ENCODE measurements around the gene KRTAP7-1. TPM values are rescaled to one million over a fixed set of nuclear protein-coding genes. Genes with fewer than 3 reads are reported as not detected.

Gene KRTAP7-1
- total RNA-seq, 1 donor: not detected

DNA sequence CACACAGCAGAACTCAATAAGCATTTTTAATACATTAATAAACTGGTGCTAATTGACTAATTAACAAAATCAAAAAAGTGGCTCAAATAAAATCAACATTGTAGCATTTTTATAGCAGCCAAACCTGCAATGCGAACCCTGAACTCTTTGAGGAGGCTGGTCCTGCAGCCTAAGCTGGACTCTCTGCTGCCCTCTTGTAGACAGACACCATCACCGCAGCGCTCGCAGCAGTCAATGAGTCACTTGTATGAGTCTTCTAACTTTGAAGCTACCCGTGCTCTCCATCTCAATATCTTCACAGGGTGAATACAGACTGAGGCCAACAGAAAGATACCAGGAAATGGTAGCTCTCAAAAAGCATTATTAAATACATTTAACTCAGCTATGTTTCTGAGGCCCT lies 9.7 kb upstream of the KRTAP7-1 start:
- DNase-seq (ENCODE audit: insufficient read length, low spot score, missing footprints): peak; percentile 30
- H3K27me3 ChIP-seq (ENCODE audit: insufficient read depth, low read length): no peaks in the 10 kb centered on the region
- H3K36me3 ChIP-seq (ENCODE audit: insufficient read depth, low read length): no peaks in the 10 kb centered on the region
- H3K4me3 ChIP-seq (ENCODE audit: insufficient read depth, low read length): no peak overlapping the region
- no peaks in the 10 kb centered on the region for H3K9me3 ChIP-seq (ENCODE audit: low read depth, low read length)
- no peaks in the 10 kb centered on the region for H3K79me2 ChIP-seq (ENCODE audit: insufficient read depth, low read length)
- no peaks in the 10 kb centered on the region for H3K4me1 ChIP-seq (ENCODE audit: insufficient read depth, low read length)
- TF ChIP-seq, protein P1, sequence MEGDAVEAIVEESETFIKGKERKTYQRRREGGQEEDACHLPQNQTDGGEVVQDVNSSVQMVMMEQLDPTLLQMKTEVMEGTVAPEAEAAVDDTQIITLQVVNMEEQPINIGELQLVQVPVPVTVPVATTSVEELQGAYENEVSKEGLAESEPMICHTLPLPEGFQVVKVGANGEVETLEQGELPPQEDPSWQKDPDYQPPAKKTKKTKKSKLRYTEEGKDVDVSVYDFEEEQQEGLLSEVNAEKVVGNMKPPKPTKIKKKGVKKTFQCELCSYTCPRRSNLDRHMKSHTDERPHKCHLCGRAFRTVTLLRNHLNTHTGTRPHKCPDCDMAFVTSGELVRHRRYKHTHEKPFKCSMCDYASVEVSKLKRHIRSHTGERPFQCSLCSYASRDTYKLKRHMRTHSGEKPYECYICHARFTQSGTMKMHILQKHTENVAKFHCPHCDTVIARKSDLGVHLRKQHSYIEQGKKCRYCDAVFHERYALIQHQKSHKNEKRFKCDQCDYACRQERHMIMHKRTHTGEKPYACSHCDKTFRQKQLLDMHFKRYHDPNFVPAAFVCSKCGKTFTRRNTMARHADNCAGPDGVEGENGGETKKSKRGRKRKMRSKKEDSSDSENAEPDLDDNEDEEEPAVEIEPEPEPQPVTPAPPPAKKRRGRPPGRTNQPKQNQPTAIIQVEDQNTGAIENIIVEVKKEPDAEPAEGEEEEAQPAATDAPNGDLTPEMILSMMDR (IDR thresholded peaks at IDR 0.05; ENCODE audit: extremely low read depth, low read depth, low read length): no peak
- H3K27ac ChIP-seq (ENCODE audit: low read depth, low read length): no peak overlapping the region
- H3K4me2 ChIP-seq (ENCODE audit: insufficient read depth, low read length): no peak overlapping the region
- no peaks in the 10 kb centered on the region for H4K20me1 ChIP-seq (ENCODE audit: insufficient read depth, low read length)
- no peak overlapping the region for H2AFZ ChIP-seq (ENCODE audit: low read length)

DNA sequence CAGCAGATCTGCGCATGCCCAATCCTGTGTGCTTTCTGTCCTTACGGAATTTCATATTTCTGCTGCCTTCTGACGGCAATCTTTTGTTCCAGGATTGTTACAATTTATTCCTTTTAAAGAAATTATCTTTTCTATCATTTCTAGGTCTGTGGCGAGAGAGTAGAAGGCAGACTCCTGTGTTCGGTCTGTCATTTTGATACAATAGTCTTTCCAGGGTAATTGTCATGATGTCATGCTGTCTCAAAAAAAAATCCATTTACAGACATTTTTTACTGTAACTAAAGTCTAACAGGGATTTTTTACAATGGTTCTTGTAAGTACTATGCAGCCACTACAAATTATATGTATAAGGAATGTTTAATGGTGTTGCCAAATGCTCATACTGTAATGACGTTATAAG lies 9.0 kb upstream of the KRTAP7-1 start:
- H3K4me3 ChIP-seq (ENCODE audit: insufficient read depth, low read length): no peak overlapping the region

DNA sequence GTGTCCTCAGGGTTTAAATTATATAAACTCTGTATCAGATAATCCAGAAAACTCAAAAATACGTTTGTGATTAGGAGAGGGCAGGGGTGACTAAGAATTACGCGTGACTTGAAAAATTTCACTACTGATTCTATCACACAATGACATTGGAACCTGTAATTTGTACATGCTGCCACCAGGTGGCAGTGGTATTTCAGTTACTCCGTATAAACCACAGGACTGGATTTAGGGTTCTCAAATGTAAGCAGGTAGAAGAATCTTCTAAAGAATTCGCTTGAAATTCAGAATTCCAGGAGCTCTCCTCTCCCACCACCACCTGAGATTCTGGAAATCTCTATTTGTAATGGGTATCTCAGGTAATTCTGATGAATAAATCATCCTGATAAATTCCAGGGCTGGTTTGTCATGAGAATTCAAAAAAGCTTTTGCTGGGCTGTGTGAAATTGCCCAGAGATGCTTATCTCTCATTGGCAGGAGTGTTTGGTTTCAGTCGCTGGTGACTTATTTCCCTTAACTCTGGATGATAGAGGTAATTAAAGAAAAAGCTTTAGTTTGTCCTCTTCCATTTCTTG lies 1.7 kb upstream of the KRTAP7-1 start:
- H3K4me3 ChIP-seq (ENCODE audit: insufficient read depth, low read length): no peak overlapping the region
- DNase-seq (ENCODE audit: insufficient read length, low spot score, missing footprints): no peak
- no peaks in the 10 kb centered on the region for H3K4me1 ChIP-seq (ENCODE audit: insufficient read depth, low read length)
- TF ChIP-seq, protein P1 (IDR thresholded peaks at IDR 0.05; ENCODE audit: extremely low read depth, low read depth, low read length): no peak
- no peaks in the 10 kb centered on the region for H4K20me1 ChIP-seq (ENCODE audit: insufficient read depth, low read length)
- no peaks in the 10 kb centered on the region for H3K79me2 ChIP-seq (ENCODE audit: insufficient read depth, low read length)
- no peaks in the 10 kb centered on the region for H3K27me3 ChIP-seq (ENCODE audit: insufficient read depth, low read length)
- H3K9me3 ChIP-seq (ENCODE audit: low read depth, low read length): peaks cover 8% of the 10 kb centered on the region
- no peak overlapping the region for H2AFZ ChIP-seq (ENCODE audit: low read length)
- no peaks in the 10 kb centered on the region for H3K36me3 ChIP-seq (ENCODE audit: insufficient read depth, low read length)
- H3K4me2 ChIP-seq (ENCODE audit: insufficient read depth, low read length): no peak overlapping the region
- no peak overlapping the region for H3K27ac ChIP-seq (ENCODE audit: low read depth, low read length)

More for the DNA sequence above, 9.0 kb upstream of the KRTAP7-1 start:
- H4K20me1 ChIP-seq (ENCODE audit: insufficient read depth, low read length): no peaks in the 10 kb centered on the region
- H3K79me2 ChIP-seq (ENCODE audit: insufficient read depth, low read length): no peaks in the 10 kb centered on the region
- H3K36me3 ChIP-seq (ENCODE audit: insufficient read depth, low read length): no peaks in the 10 kb centered on the region
- H3K27me3 ChIP-seq (ENCODE audit: insufficient read depth, low read length): no peaks in the 10 kb centered on the region
- no peaks in the 10 kb centered on the region for H3K4me1 ChIP-seq (ENCODE audit: insufficient read depth, low read length)
- peak; percentile 36 for DNase-seq (ENCODE audit: insufficient read length, low spot score, missing footprints)
- H3K4me2 ChIP-seq (ENCODE audit: insufficient read depth, low read length): no peak overlapping the region
- no peak overlapping the region for H3K27ac ChIP-seq (ENCODE audit: low read depth, low read length)
- no peak overlapping the region for H2AFZ ChIP-seq (ENCODE audit: low read length)
- H3K9me3 ChIP-seq (ENCODE audit: low read depth, low read length): no peaks in the 10 kb centered on the region
- TF ChIP-seq, protein P1 (IDR thresholded peaks at IDR 0.05; ENCODE audit: extremely low read depth, low read depth, low read length): no peak

DNA sequence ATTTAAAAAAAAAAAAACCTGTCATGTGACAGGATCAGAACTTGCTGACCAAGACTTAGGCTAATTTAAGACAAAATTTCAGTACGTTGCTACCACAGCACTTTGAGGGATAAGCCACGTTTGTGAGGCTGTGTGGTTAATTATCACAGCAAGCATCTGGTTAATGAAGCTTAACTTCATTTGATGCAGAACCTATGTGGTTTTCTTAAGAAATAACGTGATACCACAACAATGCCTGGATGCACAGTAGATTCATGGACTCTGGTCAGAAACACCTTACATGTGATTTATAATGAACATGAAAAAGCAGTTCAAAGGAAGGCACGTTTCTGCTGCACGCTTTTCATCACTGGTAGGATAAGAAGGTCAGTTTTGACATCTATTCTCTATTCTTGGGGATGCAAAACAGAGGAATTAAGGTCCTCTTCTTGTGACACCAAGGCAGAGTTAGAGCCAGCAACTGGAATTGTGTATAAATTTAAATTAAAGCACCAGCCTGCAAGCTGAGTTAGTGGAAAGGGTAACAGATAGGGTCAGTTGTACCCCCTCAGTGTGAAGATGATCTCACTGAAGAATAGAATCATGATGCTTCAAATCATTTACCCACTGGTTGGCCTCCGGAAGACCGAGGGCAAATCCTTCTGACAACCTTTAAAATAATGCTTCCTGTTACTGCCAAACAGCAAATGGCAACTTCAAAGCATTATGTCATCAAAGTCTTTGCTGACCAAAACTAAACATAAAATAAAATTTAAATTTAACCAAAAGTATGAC lies 10.5 kb downstream of the KRTAP7-1 start:
- Histone ChIP-seq H3K79me2 (ENCODE audit: insufficient read depth, low read length) (no peaks in the 10 kb centered on the region), H3K4me2 (ENCODE audit: insufficient read depth, low read length) (no peak overlapping the region), H3K9me3 (ENCODE audit: low read depth, low read length) (peaks cover 7% of the 10 kb centered on the region), H2AFZ (ENCODE audit: low read length) (no peak overlapping the region), H3K27me3 (ENCODE audit: insufficient read depth, low read length) (no peaks in the 10 kb centered on the region), H3K36me3 (ENCODE audit: insufficient read depth, low read length) (no peaks in the 10 kb centered on the region), H4K20me1 (ENCODE audit: insufficient read depth, low read length) (no peaks in the 10 kb centered on the region), H3K27ac (ENCODE audit: low read depth, low read length) (no peak overlapping the region), H3K4me3 (ENCODE audit: insufficient read depth, low read length) (no peak overlapping the region), H3K4me1 (ENCODE audit: insufficient read depth, low read length) (no peaks in the 10 kb centered on the region)
- TF ChIP-seq, protein P1 (IDR thresholded peaks at IDR 0.05; ENCODE audit: extremely low read depth, low read depth, low read length): no peak
- no peak for DNase-seq (ENCODE audit: insufficient read length, low spot score, missing footprints)

Measured in osteoblast (primary cell).